ENCODE measurements around the gene VENTX. TPM values are rescaled to one million over a fixed set of nuclear protein-coding genes. Genes with fewer than 3 reads are reported as not detected.

Gene VENTX
- total RNA-seq, 1 experiment from 2014 or later = not detected

DNA sequence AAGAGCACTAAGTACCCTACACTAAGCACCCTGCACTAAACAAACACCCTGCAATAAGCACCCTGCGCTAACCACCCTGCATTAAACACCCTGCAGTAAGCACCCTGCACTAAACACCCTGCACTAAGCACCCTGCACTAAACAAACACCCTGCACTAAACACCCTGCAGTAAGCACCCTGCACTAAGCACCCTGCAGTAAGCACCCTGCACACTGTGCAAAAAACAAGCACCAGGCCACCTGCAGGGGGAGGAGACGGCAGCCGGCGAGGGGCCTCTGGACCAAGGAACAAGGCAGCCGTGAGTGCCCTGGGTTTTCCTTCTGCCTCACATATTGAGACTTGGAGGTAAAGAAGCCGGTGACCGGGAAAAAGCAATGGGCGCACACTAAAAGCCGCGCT, 47.4 kb upstream of the VENTX start:
- DNase-seq (ENCODE audit: low read depth, low spot score) = no peak
- Histone ChIP-seq H3K4me3 (replicated peaks in 1 of 2; ENCODE audit: low read depth in 1 of 2, low read length in 2 of 2) (no peak overlapping the region), H2AFZ (ENCODE audit: low read depth, low read length, poor library complexity, severe bottlenecking) (no peak overlapping the region), H3K36me3 (ENCODE audit: control insufficient read depth in 1 of 2, insufficient read depth in 2 of 2, low read length in 2 of 2) (no peaks in the 10 kb centered on the region), H4K20me1 (ENCODE audit: insufficient read depth) (no peaks in the 10 kb centered on the region), H3K79me2 (ENCODE audit: insufficient read depth, low read length) (no peaks in the 10 kb centered on the region), H3K9ac (ENCODE audit: low read length) (no peak overlapping the region), H3K4me2 (ENCODE audit: low read length) (no peak overlapping the region), H3K27ac (ENCODE audit: low read depth, low read length) (no peak overlapping the region), H3K9me3 (ENCODE audit: control insufficient read depth in 1 of 2, insufficient read depth in 1 of 2, low read depth in 1 of 2, low read length in 2 of 2) (no peaks in the 10 kb centered on the region), H3K27me3 (ENCODE audit: insufficient read depth, low read length) (no peaks in the 10 kb centered on the region), H3K4me1 (ENCODE audit: control insufficient read depth in 1 of 2, insufficient read depth in 2 of 2, low read length in 2 of 2) (no peaks in the 10 kb centered on the region), H3K9me2 (ENCODE audit: insufficient read depth) (no peaks in the 10 kb centered on the region)
- TF ChIP-seq TCF7L2 (IDR thresholded peaks at IDR 0.05; ENCODE audit: borderline replicate concordance, extremely low read depth, insufficient read depth, insufficient read length) = no peak
- no peak for TF ChIP-seq EZH2phosphoT487 (IDR thresholded peaks at IDR 0.05; ENCODE audit: borderline replicate concordance)
- no peak for TF ChIP-seq ZNF274 (IDR thresholded peaks at IDR 0.05; ENCODE audit: low read depth, low read length)
- no peak for TF ChIP-seq EGR1 (IDR thresholded peaks at IDR 0.05; ENCODE audit: low read depth)
- no peak for TF ChIP-seq SIN3A (IDR thresholded peaks at IDR 0.05; ENCODE audit: low read depth)
- TF ChIP-seq SP1 (IDR thresholded peaks at IDR 0.05; ENCODE audit: low read depth) = no peak
- RAD21 ChIA-PET (ENCODE audit: low non-redundant PET in 1 of 2, low total read pairs in 2 of 2, uncharacterized antibody in 2 of 2, unreplicated experiment in 2 of 2) = no interaction called here
- no peak for ATAC-seq
- CTCF ChIA-PET = no interaction called here
- no TSS peak for BruUV-seq (replicated peaks)
- POLR2A ChIA-PET = no interaction called here
- intact Hi-C loops (cut with micrococcal nuclease) = no loop called here

DNA sequence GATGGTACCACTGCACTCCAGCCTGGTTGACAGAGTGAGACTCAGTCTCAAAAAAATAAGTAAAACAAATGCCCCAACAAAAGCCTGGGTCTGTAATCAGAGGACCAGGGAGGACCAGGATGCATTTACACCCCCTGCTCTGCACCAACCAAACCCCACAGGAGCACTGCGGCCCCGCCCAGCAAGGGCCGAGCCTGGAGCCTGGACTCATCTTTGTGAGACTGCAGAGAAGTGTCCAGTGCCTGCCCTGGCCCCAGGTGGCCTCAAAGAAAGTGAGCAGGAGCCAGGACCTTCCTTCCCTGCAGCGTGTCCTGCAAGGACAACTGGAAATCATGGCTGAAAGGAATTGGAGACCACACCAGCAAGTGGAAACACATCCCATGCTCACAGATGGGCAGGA, 46.0 kb upstream of the VENTX start:
- CTCF ChIA-PET = no interaction called here
- TF ChIP-seq YY1 (IDR thresholded peaks at IDR 0.05; ENCODE audit: extremely low read depth, insufficient replicate concordance, low read depth, low read length) (no peak), RAD21 (IDR thresholded peaks at IDR 0.05; ENCODE audit: low read depth) (no peak), EZH2phosphoT487 (IDR thresholded peaks at IDR 0.05; ENCODE audit: borderline replicate concordance) (no peak), TCF7L2 (IDR thresholded peaks at IDR 0.05; ENCODE audit: borderline replicate concordance, extremely low read depth, insufficient read depth, insufficient read length) (no peak), SIN3A (IDR thresholded peaks at IDR 0.05; ENCODE audit: low read depth) (no peak), FOSL1 (IDR thresholded peaks at IDR 0.05; ENCODE audit: low read depth) (no peak), SP1 (IDR thresholded peaks at IDR 0.05; ENCODE audit: low read depth) (no peak), POLR2AphosphoS5 (IDR thresholded peaks at IDR 0.05; ENCODE audit: low read depth, low read length) (no peak), JUND (IDR thresholded peaks at IDR 0.05) (no peak), SRF (IDR thresholded peaks at IDR 0.05; ENCODE audit: low read depth) (no peak), CBX3 (IDR thresholded peaks at IDR 0.05; ENCODE audit: low read depth) (no peak), EZH2 (IDR thresholded peaks at IDR 0.05) (no peak), ZNF274 (IDR thresholded peaks at IDR 0.05; ENCODE audit: low read depth, low read length) (no peak)
- TF ChIP-seq, protein P1, sequence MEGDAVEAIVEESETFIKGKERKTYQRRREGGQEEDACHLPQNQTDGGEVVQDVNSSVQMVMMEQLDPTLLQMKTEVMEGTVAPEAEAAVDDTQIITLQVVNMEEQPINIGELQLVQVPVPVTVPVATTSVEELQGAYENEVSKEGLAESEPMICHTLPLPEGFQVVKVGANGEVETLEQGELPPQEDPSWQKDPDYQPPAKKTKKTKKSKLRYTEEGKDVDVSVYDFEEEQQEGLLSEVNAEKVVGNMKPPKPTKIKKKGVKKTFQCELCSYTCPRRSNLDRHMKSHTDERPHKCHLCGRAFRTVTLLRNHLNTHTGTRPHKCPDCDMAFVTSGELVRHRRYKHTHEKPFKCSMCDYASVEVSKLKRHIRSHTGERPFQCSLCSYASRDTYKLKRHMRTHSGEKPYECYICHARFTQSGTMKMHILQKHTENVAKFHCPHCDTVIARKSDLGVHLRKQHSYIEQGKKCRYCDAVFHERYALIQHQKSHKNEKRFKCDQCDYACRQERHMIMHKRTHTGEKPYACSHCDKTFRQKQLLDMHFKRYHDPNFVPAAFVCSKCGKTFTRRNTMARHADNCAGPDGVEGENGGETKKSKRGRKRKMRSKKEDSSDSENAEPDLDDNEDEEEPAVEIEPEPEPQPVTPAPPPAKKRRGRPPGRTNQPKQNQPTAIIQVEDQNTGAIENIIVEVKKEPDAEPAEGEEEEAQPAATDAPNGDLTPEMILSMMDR (IDR thresholded peaks at IDR 0.05 in 2 of 3, conservative IDR thresholded peaks at IDR 0.05 in 1 of 3; ENCODE audit: borderline replicate concordance in 1 of 3, insufficient read depth in 1 of 3, low read depth in 2 of 3, low read length in 2 of 3) = no peak
- TF ChIP-seq, protein P2, sequence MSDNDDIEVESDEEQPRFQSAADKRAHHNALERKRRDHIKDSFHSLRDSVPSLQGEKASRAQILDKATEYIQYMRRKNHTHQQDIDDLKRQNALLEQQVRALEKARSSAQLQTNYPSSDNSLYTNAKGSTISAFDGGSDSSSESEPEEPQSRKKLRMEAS (IDR thresholded peaks at IDR 0.05) = no peak
- TF ChIP-seq, protein P3, sequence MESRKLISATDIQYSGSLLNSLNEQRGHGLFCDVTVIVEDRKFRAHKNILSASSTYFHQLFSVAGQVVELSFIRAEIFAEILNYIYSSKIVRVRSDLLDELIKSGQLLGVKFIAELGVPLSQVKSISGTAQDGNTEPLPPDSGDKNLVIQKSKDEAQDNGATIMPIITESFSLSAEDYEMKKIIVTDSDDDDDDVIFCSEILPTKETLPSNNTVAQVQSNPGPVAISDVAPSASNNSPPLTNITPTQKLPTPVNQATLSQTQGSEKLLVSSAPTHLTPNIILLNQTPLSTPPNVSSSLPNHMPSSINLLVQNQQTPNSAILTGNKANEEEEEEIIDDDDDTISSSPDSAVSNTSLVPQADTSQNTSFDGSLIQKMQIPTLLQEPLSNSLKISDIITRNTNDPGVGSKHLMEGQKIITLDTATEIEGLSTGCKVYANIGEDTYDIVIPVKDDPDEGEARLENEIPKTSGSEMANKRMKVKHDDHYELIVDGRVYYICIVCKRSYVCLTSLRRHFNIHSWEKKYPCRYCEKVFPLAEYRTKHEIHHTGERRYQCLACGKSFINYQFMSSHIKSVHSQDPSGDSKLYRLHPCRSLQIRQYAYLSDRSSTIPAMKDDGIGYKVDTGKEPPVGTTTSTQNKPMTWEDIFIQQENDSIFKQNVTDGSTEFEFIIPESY (IDR thresholded peaks at IDR 0.05; ENCODE audit: extremely low read depth, insufficient replicate concordance, low read length) = no peak

More for the DNA sequence above, 46.0 kb upstream of the VENTX start:
- no peak overlapping the region for H3K4me3 ChIP-seq (replicated peaks in 1 of 2; ENCODE audit: low read depth in 1 of 2, low read length in 2 of 2)
- H3K4me2 ChIP-seq (ENCODE audit: low read length) = no peak overlapping the region
- H3K36me3 ChIP-seq (ENCODE audit: control insufficient read depth in 1 of 2, insufficient read depth in 2 of 2, low read length in 2 of 2) = no peaks in the 10 kb centered on the region
- ChIA-PET POLR2A (no interaction called here), RAD21 (ENCODE audit: low non-redundant PET in 1 of 2, low total read pairs in 2 of 2, uncharacterized antibody in 2 of 2, unreplicated experiment in 2 of 2) (no interaction called here)
- no peak overlapping the region for H3K9ac ChIP-seq (ENCODE audit: low read length)
- H3K9me2 ChIP-seq (ENCODE audit: insufficient read depth) = no peaks in the 10 kb centered on the region
- no peaks in the 10 kb centered on the region for H3K4me1 ChIP-seq (ENCODE audit: control insufficient read depth in 1 of 2, insufficient read depth in 2 of 2, low read length in 2 of 2)
- no TSS peak for BruUV-seq (replicated peaks)
- no peak overlapping the region for H3K27ac ChIP-seq (ENCODE audit: low read depth, low read length)
- H3K9me3 ChIP-seq (ENCODE audit: control insufficient read depth in 1 of 2, insufficient read depth in 1 of 2, low read depth in 1 of 2, low read length in 2 of 2) = no peaks in the 10 kb centered on the region
- no peak overlapping the region for H2AFZ ChIP-seq (ENCODE audit: low read depth, low read length, poor library complexity, severe bottlenecking)
- intact Hi-C loops (cut with micrococcal nuclease) = no loop called here
- DNase-seq (ENCODE audit: low read depth, low spot score) = no peak
- no peaks in the 10 kb centered on the region for H3K27me3 ChIP-seq (ENCODE audit: insufficient read depth, low read length)
- ATAC-seq = no peak
- H3K79me2 ChIP-seq (ENCODE audit: insufficient read depth, low read length) = no peaks in the 10 kb centered on the region
- no peaks in the 10 kb centered on the region for H4K20me1 ChIP-seq (ENCODE audit: insufficient read depth)

Data from HCT116 (cell line).